IPS-NIHi11 (cell line): ENCODE measurements around the gene MTMR6.

ENCODE experiments used
- DNase-seq: peaks from one replicate; pipeline ENCODE4 v3.0.0; 2012; ENCODE audit warnings: mixed read lengths, low spot score

Gene MTMR6

GRCh38 chr13:25276748-25277147, 10.5 kb downstream of the MTMR6 start:
- no peak for DNase-seq

DNA sequence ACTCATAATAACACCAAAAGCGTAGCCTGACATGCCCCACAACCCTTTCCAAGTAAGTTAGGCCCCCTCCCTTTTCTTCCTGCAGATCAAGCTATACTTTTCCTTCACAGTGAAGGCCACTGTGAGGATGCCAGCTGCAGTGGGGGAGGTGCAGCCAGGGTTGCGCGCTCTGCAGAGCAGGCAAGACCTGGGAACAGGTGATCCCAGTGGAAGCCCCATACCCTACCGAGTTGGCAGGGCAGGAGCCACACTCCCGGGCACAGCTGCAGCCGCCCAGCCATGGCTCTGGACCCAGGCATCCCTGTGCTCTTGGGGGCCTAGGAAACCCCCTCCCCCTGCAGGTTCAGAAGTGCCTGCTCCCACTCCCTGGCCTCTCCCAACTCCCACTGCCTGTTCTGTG, 18.7 kb downstream of the MTMR6 start:
- no peak for DNase-seq

- no peak for DNase-seq
These were observed 19.6 kb downstream of the MTMR6 start for GRCh38 chr13:25267715-25268114.

DNA sequence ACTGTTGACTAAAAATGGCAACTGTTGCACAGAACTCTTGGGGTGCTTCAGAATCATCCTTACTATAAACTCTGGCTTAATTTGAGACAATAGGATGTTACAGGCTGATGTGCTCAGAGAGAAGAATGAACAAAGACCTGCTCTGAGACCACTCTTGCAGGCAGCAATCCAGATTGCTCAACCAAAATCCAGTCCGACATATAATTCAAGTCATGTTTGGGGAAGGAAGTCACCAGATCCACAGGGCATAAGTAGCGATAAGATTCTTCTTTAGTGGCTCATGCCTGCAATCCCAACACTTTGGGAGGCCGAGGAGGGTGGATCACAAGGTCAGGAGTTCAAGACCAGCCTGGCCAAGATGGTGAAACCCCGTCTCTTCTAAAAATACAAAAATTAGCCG, 20.6 kb downstream of the MTMR6 start:
- no peak for DNase-seq

GRCh38 chr13:25262261-25262660, 25.0 kb downstream of the MTMR6 start:
- no peak for DNase-seq

DNA sequence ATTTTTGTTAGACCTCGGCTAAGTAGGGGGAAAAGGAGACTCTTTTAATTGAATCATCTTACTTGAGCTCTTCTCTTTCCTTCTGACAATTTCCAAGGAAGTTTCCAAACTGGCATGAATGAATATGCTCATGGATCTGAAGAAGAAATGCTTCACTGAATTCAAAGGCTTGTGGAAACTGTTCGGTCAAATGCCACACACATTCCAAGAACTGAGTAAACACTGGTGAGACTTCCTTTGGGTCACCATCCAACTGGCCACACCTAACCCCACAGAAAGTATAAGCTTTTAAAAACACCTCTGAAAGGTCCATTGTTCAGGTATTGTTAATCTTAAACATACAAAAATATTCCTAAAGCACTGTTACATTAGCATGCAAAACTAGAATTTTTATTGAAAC, 33.6 kb downstream of the MTMR6 start:
- DNase-seq, result no peak

- no peak for DNase-seq
These were observed 34.5 kb downstream of the MTMR6 start for GRCh38 chr13:25252752-25253151.

DNA sequence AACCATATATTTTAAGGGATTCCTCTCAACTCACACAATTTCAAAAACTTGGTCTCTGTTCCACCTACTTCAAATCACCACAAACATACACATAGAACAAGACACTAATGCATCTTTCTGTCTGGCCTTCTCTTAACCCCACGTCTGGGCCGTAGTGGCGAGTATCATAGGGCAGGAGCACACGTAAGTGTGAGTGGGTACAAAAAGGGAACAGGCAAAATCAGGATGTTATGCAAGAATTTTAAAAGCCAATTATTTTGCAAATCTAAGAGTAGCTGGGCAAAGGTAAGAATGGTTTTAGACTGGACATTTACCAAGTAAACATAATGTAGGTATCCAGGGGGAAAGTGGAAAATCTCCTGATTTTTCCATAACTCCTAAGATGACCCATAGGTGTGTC, 35.1 kb downstream of the MTMR6 start:
- no peak for DNase-seq

DNA sequence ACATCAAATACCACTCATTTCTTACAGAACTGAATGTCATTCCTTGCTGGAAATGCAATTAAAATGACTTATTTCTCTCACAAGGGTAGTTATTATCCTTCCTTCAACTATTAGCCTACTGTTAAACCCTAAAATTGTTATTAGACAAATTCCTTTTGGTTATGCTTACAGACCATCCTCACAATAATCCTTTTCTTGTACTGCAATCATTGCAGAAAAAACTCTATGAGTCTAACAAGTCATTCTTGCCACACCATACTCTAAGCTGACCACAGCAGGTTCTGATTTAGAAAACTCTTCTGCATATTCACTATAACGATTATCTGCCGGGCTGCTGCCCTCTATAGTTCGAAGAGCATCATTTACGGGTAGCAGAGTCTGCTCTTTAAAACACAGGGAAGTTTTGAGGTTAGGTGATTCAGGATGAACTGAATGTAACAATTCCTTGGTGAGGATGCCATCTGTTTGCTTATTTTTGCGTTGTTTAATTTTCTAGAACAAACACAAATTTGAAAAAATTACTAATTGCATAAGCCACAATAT, 38.2 kb downstream of the MTMR6 start:
- peak; percentile 17 for DNase-seq

DNA sequence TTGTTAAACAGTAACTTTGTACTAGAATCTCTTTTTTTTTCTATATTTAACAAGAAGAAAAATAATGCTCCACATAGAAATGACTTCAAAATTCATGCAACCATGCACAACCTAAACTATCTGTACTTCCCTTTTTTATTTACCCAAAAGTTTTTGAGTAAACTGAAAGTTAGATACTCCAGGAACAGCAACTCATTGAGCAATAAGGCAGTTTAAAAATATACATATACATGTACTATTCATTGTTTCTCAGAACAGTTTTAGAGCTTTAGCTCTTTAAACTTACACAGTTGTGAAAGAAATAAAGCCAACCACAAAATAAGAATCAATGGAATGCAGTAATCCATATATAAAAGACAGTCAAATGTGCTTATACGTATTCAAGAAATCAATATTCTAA, 39.2 kb downstream of the MTMR6 start:
- no peak for DNase-seq

GRCh38 chr13:25247360-25247759, 39.9 kb downstream of the MTMR6 start:
- DNase-seq, result no peak

DNA sequence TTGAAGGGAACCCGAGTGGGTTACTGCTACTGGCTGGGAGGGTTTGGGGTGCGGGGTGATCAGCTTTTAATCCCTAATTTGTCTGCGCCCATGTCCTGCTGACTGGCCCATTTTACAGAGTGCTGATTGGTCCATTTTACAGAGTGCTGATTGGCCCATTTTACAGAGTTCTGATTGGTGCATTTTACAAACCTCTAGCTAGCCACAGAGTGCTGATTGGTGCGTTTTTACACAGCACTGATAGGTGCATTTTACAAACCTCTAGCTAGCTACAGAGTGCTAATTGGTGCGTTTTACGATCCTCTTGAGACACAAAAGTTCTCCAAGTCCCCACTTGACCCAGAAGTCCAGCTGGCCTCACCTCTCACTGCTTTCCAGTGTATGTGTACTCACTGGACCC, 43.2 kb downstream of the MTMR6 start:
- no peak for DNase-seq

DNA sequence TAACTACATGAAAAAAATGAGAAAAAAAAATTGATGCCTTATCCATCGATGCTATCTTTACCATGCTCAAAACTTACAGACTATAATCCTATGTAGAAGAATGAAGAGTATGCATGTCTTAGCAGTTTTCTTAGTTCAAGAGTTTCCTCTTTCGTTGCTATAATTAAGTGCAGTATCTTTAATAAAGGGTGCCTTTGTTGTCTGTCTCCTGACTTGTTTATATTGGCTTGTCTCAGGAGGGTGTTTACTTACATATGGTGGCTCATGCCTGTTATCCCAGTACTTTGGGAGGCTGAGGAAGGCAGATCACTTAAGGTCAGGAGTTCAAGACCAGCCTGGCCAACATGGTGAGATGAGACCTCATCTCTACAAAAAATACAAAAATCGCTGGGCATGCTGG, 44.3 kb downstream of the MTMR6 start:
- DNase-seq, result no peak

GRCh38 chr13:25241007-25241406, 46.3 kb downstream of the MTMR6 start:
- DNase-seq, result no peak

- DNase-seq, result no peak
These were observed 50.2 kb downstream of the MTMR6 start for GRCh38 chr13:25237083-25237482.

DNA sequence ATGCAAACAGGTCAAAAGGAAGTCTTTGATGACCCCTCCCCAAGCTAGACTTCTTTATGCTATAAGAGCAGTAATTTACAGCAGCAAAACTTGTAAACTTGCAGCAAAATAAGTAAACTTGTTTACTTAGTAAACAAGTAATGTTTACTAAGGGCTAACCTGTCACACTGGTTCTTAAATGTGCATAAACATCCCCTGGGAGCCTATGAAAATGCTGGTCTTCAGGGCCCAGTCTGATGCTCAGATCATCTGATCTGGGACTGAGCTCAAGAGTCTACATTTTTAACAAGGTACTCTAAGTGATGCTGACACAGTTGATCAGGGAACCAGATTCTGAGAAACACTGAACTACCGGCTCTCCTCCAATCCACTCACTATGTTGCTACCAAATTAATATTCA, 53.4 kb downstream of the MTMR6 start:
- DNase-seq, result no peak

DNA sequence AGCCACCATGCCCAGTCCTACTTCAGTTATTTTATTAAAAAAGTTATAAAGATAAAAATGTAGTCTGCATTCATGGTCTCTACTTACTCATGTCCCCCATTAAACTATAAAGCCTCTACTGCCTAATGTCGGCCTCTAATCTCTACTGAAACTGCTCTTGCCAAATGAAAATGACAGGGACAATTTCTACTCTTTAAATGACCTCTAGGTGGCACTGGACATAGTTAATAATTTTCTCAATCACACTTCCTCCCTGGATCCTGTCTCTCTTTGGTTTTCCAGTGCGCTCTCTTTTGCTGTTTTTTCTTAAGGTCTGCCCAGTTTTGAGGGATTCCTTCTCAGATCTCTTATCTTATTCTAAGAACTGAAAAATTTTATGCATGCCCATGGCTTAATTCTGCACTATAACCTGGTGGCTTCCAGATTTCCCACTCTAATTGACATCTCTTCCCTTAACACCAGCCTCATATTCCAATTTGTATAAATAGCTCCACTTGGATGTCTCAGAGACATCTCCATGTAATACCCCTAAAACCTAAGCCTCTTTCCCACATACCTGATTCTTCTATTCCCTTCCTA, 54.3 kb downstream of the MTMR6 start:
- DNase-seq, result peak; percentile 53

GRCh38 chr13:25231517-25231916, 55.8 kb downstream of the MTMR6 start:
- DNase-seq, result no peak

- DNase-seq, result no peak
These were observed 59.6 kb downstream of the MTMR6 start for GRCh38 chr13:25227690-25228089.

- DNase-seq, result peak; percentile 27
These were observed 61.3 kb downstream of the MTMR6 start for GRCh38 chr13:25225970-25226369.

DNA sequence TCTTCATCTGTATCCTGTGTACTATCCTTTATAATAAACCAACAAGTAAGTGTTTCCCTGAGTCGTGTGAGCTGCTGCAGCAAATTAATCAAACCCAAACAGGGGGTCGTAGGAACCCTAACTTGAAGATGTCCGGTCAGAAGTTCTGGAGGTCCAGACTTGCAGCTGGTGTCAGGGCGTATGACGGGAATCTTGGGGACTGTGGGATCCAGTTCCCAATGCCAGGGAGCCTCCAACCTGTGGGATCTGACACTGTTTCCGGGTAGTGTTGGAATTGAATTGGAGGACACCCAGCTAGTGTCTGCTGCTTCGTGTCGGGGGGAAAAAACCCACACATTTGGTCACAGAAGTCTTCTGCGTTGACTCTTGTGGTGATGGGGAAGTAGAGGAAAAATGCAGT, 63.1 kb downstream of the MTMR6 start:
- DNase-seq, result no peak

DNA sequence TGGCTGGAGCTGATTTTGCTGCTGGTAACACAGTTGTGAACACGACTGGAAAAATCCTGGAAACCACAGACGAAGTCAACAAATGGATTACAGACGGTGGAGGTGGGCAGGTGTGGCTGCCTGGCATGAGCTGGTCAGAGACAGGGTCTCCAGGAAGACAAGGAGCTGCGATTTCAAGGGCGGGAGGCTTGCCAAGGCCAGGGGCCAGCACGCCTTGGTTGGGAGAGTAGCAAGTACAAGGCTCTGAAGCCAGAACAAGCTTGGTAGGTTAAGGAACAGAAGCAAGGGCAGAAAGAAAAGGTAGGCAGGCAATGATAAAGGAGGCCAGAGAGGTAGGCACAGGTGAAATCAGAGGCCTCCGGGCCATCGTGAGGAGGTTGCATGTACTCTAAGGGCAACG, 64.5 kb downstream of the MTMR6 start:
- no peak for DNase-seq

DNA sequence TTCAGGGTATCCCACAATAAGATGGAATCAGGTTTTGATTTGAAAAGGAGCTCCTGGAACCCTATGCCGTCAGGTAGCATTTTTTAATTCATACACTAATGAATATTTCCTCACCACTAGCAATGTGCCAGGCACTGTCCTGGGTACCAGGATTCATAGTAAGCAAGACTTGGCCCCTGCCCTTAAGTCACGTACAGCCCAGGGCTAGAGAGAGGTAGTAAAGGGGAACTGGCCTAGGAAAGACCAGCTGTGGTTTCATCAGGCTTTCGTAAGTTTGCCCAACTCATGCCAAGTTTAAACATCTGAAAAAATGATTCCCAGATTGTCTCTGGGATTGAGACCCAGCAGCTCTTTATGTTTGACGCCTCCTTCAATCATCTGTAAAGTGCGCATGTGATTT, 69.3 kb downstream of the MTMR6 start:
- DNase-seq, result no peak

DNA sequence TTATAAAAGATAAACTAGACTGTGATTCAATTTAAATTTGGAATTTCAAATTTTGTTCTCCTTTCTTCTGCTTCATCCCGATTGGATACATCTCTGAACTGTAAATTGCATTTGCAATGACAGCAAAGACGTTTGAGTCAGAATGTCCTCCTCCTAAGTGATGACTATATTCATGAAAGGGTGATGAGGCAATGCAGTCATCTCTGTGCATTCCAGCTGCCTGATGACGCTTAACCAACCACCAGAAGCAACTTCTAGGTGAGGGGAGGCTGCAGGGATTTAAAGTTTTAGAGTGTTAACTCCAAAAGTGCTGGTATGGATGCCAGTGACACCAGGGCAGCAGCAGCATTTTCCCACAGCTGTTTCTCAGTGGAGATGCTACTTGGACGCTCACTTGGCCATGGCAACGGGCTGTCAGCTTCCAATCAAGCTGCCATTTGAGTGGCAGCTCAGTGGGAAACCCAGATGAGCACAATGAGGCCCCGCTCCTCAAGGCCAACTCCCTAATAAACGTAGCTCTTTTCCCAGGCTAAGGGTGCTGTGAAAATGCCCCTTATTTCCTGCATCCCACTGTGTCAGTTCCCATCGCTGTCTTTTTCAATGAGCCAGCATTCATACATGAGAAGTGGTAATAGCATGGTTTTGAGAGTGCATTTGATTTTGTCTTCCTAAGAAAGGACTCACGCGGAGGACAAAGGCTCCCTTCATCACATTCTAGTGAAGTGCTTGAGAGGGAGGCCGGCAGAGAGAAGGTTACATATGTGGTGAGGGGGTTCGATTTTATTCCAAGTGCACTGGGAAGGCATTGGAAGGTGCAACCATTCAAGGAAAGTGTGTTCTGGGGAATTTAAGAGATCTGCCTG, 70.0 kb downstream of the MTMR6 start:
- no peak for DNase-seq
